Mesendoderm (in vitro differentiated cells): ENCODE results near the gene EPB41L4B.

Experiments
- DNase-seq: peaks from one replicate; pipeline ENCODE4 v3.0.0; 2013
- H2AK5ac ChIP-seq: 2 replicates; pipeline ENCODE4 v1.6.1; 2013; ENCODE audit warnings: low read length, inconsistent platforms
- H2BK120ac ChIP-seq: 2 replicates; pipeline ENCODE4 v1.6.1; 2013; ENCODE audit warnings: low read depth, mild to moderate bottlenecking, low read length, moderate library complexity, mixed read lengths
- H2BK15ac ChIP-seq: replicated peaks from 2 replicates; pipeline ENCODE4 v1.6.1; 2013; ENCODE audit warnings: low read depth, mild to moderate bottlenecking, moderate library complexity
- H2BK5ac ChIP-seq: 2 replicates; pipeline ENCODE4 v1.6.1; 2013; ENCODE audit warnings: low read length, inconsistent platforms
- H3K18ac ChIP-seq: 2 replicates; pipeline ENCODE4 v1.6.1; 2013; ENCODE audit warnings: mild to moderate bottlenecking, low read length, mixed read lengths
- H3K23ac ChIP-seq: one replicate; pipeline ENCODE4 v1.6.1; 2013; ENCODE audit warnings: low read length
- H3K27ac ChIP-seq: 2 replicates; pipeline ENCODE4 v1.5.1; 2013; ENCODE audit warnings: low read depth, mild to moderate bottlenecking, inconsistent platforms, low read length, moderate library complexity
- H3K27me3 ChIP-seq: 2 replicates; pipeline ENCODE4 v1.6.1; 2013; ENCODE audit warnings: low read length, control low read depth, mild to moderate bottlenecking, inconsistent platforms; ENCODE audit not compliant: insufficient read depth, poor library complexity
- H3K36me3 ChIP-seq: 2 replicates; pipeline ENCODE4 v1.6.1; 2013; ENCODE audit warnings: low read length, inconsistent platforms; ENCODE audit not compliant: control insufficient read depth, insufficient read depth
- H3K4ac ChIP-seq: one replicate; pipeline ENCODE4 v1.6.1; 2013; ENCODE audit warnings: low read depth, mild to moderate bottlenecking, low read length, moderate library complexity
- H3K4me1 ChIP-seq: 2 replicates; pipeline ENCODE4 v1.6.1; 2013; ENCODE audit warnings: low read depth, low read length, inconsistent platforms; ENCODE audit not compliant: control insufficient read depth
- H3K4me2 ChIP-seq: 2 replicates; pipeline ENCODE4 v1.6.1; 2013; ENCODE audit warnings: low read length
- H3K4me3 ChIP-seq: 2 replicates; pipeline ENCODE4 v1.5.1; 2013; ENCODE audit warnings: mild to moderate bottlenecking, low read length
- H3K56ac ChIP-seq: one replicate; pipeline ENCODE4 v1.6.1; 2013; ENCODE audit warnings: low read length
- H3K79me1 ChIP-seq: 2 replicates; pipeline ENCODE4 v1.6.1; 2013; ENCODE audit warnings: low read length, inconsistent platforms
- H3K79me2 ChIP-seq: 2 replicates; pipeline ENCODE4 v1.6.1; 2013; ENCODE audit warnings: mild to moderate bottlenecking, low read length; ENCODE audit not compliant: control insufficient read depth, insufficient read depth
- H3K9ac ChIP-seq: 2 replicates; pipeline ENCODE4 v1.6.1; 2013; ENCODE audit warnings: low read length, inconsistent platforms
- H4K5ac ChIP-seq: one replicate; pipeline ENCODE4 v1.6.1; 2013; ENCODE audit warnings: low read length
- H4K8ac ChIP-seq: one replicate; pipeline ENCODE4 v1.6.1; 2013; ENCODE audit warnings: low read depth, mild to moderate bottlenecking, control low read depth, low read length, moderate library complexity
- WGBS: extraction: QIAGEN DNeasy Blood & Tissue Kit; methylation state at CpG from one replicate; pipeline ENCODE4 v1.1.7; 2013; ENCODE audit warnings: low lambda C conversion rate, missing lambda C conversion rate; ENCODE audit not compliant: insufficient coverage; ENCODE audit errors: extremely low coverage; 5-methylcytosine and 5-hydroxymethylcytosine counted together

The EPB41L4B gene

GRCh38 chr9:109310486-109310901, 10.4 kb downstream of the EPB41L4B start:
- Histone ChIP-seq H3K4me3 (no peak overlapping the region), H3K4me2 (no peak overlapping the region), H3K27ac (no peak overlapping the region), H3K18ac (no peak overlapping the region), H2BK15ac (no peak overlapping the region), H3K4ac (no peak overlapping the region), H4K5ac (no peak overlapping the region), H3K36me3 (no peaks in the 10 kb centered on the region), H3K4me1 (no peaks in the 10 kb centered on the region), H2BK120ac (no peak overlapping the region), H3K56ac (no peak overlapping the region), H2BK5ac (no peak overlapping the region), H3K79me1 (peaks cover 5% of the 10 kb centered on the region), H2AK5ac (no peak overlapping the region), H3K79me2 (peaks cover 46% of the 10 kb centered on the region), H3K27me3 (no peaks in the 10 kb centered on the region), H3K9ac (no peak overlapping the region), H3K23ac (no peak overlapping the region), H4K8ac (no peak overlapping the region)
- DNase-seq: no peak
- WGBS: no CpG with 5 or more reads among the region's 7 CpGs

GRCh38 chr9:109309282-109309681, 11.6 kb downstream of the EPB41L4B start:
- Histone ChIP-seq H3K27ac (no peak overlapping the region), H2BK15ac (no peak overlapping the region), H3K18ac (no peak overlapping the region), H3K27me3 (no peaks in the 10 kb centered on the region), H3K4me3 (no peak overlapping the region), H4K8ac (no peak overlapping the region), H3K4ac (no peak overlapping the region), H3K9ac (no peak overlapping the region), H4K5ac (no peak overlapping the region), H3K56ac (no peak overlapping the region), H3K79me1 (peaks cover 1% of the 10 kb centered on the region), H2AK5ac (no peak overlapping the region), H2BK120ac (no peak overlapping the region), H3K23ac (no peak overlapping the region), H2BK5ac (no peak overlapping the region), H3K36me3 (no peaks in the 10 kb centered on the region), H3K4me2 (no peak overlapping the region), H3K79me2 (peaks cover 35% of the 10 kb centered on the region), H3K4me1 (no peaks in the 10 kb centered on the region)
- WGBS: no CpG with 5 or more reads among the region's 6 CpGs
- DNase-seq: no peak

- no peak overlapping the region for H3K9ac ChIP-seq
- no peak overlapping the region for H3K18ac ChIP-seq
- WGBS: no CpG with 5 or more reads among the region's 18 CpGs
- H4K8ac ChIP-seq: no peak overlapping the region
- H3K4me2 ChIP-seq: no peak overlapping the region
- H3K56ac ChIP-seq: no peak overlapping the region
- peaks cover 22% of the 10 kb centered on the region for H3K79me2 ChIP-seq
- peaks cover 1% of the 10 kb centered on the region for H3K79me1 ChIP-seq
- no peaks in the 10 kb centered on the region for H3K27me3 ChIP-seq
- no peaks in the 10 kb centered on the region for H3K36me3 ChIP-seq
- no peak overlapping the region for H2BK5ac ChIP-seq
- H2AK5ac ChIP-seq: no peak overlapping the region
- H3K4ac ChIP-seq: no peak overlapping the region
- H3K4me1 ChIP-seq: no peaks in the 10 kb centered on the region
- H2BK120ac ChIP-seq: no peak overlapping the region
- H4K5ac ChIP-seq: no peak overlapping the region
- DNase-seq: no peak
- no peak overlapping the region for H3K27ac ChIP-seq
- no peak overlapping the region for H3K4me3 ChIP-seq
- no peak overlapping the region for H3K23ac ChIP-seq
- no peak overlapping the region for H2BK15ac ChIP-seq
Observed at GRCh38 chr9:109307380-109308240, 13.2 kb downstream of the EPB41L4B start.

- Histone ChIP-seq H3K4ac (no peak overlapping the region), H3K4me3 (no peak overlapping the region), H4K8ac (no peak overlapping the region), H2AK5ac (no peak overlapping the region), H2BK120ac (no peak overlapping the region), H3K27ac (no peak overlapping the region), H3K36me3 (no peaks in the 10 kb centered on the region), H3K9ac (no peak overlapping the region), H3K4me1 (no peaks in the 10 kb centered on the region), H2BK15ac (no peak overlapping the region), H3K79me2 (peaks cover 14% of the 10 kb centered on the region), H4K5ac (no peak overlapping the region), H3K79me1 (peaks cover 1% of the 10 kb centered on the region), H3K56ac (no peak overlapping the region), H3K4me2 (no peak overlapping the region), H2BK5ac (no peak overlapping the region), H3K18ac (no peak overlapping the region), H3K27me3 (no peaks in the 10 kb centered on the region), H3K23ac (no peak overlapping the region)
- no peak for DNase-seq
- no CpG with 5 or more reads among the region's 8 CpGs for WGBS
Observed at GRCh38 chr9:109305801-109306200, 15.1 kb downstream of the EPB41L4B start.

DNA sequence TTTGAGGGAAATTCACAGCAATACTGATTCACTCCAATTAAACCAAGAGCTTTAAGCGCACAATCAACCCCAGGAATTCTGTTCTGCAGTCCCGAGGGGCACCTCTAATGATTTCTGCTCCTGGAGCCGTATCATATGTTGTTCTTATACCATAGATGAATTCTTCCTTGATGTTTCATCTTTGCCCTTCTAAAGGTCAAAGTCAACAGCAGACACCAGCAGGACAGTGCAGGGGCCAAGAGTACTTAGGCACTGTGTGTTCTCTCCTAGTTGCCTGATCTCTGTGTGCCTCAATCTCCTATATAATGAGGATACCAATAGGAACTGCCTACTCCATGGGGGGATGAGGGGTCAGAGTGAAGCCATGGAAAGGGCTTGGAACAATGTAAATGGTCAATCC, 16.5 kb downstream of the EPB41L4B start:
- Histone ChIP-seq H4K8ac (no peak overlapping the region), H3K4me1 (no peaks in the 10 kb centered on the region), H3K56ac (no peak overlapping the region), H3K36me3 (no peaks in the 10 kb centered on the region), H2AK5ac (no peak overlapping the region), H3K23ac (no peak overlapping the region), H3K27ac (no peak overlapping the region), H4K5ac (no peak overlapping the region), H3K27me3 (no peaks in the 10 kb centered on the region), H2BK5ac (no peak overlapping the region), H3K79me1 (no peaks in the 10 kb centered on the region), H3K9ac (no peak overlapping the region), H2BK15ac (no peak overlapping the region), H2BK120ac (no peak overlapping the region), H3K4me2 (no peak overlapping the region), H3K18ac (no peak overlapping the region), H3K4me3 (no peak overlapping the region), H3K79me2 (peaks cover 16% of the 10 kb centered on the region), H3K4ac (no peak overlapping the region)
- DNase-seq: no peak
- WGBS: no CpG with 5 or more reads among the region's 3 CpGs

DNA sequence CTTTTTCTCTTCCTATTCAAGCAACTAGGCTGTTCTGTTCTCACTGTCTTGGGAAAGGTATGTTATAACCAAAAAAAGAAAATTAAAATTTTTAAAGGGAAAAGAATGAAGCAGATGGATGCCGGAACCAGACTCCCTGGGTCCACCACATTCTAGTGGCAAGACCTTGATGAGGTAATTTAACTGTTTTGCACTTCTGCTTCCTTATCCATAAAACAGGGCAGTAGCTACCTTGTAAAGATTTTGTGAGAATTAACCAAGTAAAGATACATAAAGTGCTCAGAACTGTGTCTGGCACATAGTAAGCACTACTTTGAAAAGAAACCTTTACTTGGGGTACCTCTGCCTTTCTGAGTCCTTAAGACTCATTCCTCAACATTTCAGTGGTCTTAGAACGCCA, 17.0 kb downstream of the EPB41L4B start:
- no peak overlapping the region for H3K4me2 ChIP-seq
- no peaks in the 10 kb centered on the region for H3K27me3 ChIP-seq
- WGBS: no CpG with 5 or more reads among the region's 2 CpGs
- no peak overlapping the region for H3K9ac ChIP-seq
- H3K36me3 ChIP-seq: no peaks in the 10 kb centered on the region
- no peak for DNase-seq
- H3K18ac ChIP-seq: no peak overlapping the region
- H3K56ac ChIP-seq: no peak overlapping the region
- no peak overlapping the region for H2AK5ac ChIP-seq
- H4K5ac ChIP-seq: no peak overlapping the region
- H2BK15ac ChIP-seq: no peak overlapping the region
- no peak overlapping the region for H3K27ac ChIP-seq
- no peak overlapping the region for H3K23ac ChIP-seq
- no peak overlapping the region for H3K4me3 ChIP-seq
- peaks cover 12% of the 10 kb centered on the region for H3K79me2 ChIP-seq
- H3K4ac ChIP-seq: no peak overlapping the region
- H3K79me1 ChIP-seq: no peaks in the 10 kb centered on the region
- H3K4me1 ChIP-seq: no peaks in the 10 kb centered on the region
- H4K8ac ChIP-seq: no peak overlapping the region
- no peak overlapping the region for H2BK5ac ChIP-seq
- H2BK120ac ChIP-seq: no peak overlapping the region
